NCI-H1694 (cell line): ENCODE results near the gene ACTA2.

Experiments
- DNase-seq: peaks from one replicate; lab custom pipeline; 2025; lab: John Stamatoyannopoulos, UW

ACTA2 gene

DNA sequence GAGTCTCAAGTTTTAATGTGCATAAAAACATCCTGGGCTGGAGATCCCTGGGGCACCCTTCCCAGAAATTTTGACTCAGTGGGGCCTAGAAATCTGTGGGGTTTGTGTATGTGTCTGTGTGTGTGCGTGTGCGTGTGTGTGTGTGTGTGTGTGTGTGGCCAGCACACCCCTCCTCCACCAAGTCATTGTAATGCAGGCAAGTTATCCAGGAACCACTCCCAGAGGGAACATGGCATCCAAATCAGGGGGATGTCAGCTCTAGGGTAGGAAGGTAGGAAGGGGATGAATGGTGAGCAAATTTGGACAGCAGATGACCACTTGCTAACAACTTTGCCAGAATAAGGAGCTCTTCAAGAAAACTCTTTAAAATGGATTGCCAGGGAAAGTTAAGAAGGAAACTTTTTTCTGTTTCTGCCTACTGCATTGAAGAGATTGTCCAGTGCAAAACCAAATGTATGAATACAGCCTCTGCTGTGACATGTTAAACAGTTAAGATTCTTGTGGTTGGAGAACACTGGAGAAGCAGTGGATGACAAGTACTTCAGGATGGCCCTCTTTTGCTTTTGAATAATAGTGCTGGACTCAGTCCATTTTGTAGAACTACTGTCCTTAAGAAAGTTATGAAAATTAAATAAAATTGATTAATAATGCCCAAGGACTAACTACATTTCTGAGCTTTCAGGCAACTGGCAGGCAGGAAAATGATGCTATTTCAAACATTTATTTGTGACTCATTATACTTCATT, 60.2 kb downstream of the ACTA2 start:
- DNase-seq, result no peak

DNA sequence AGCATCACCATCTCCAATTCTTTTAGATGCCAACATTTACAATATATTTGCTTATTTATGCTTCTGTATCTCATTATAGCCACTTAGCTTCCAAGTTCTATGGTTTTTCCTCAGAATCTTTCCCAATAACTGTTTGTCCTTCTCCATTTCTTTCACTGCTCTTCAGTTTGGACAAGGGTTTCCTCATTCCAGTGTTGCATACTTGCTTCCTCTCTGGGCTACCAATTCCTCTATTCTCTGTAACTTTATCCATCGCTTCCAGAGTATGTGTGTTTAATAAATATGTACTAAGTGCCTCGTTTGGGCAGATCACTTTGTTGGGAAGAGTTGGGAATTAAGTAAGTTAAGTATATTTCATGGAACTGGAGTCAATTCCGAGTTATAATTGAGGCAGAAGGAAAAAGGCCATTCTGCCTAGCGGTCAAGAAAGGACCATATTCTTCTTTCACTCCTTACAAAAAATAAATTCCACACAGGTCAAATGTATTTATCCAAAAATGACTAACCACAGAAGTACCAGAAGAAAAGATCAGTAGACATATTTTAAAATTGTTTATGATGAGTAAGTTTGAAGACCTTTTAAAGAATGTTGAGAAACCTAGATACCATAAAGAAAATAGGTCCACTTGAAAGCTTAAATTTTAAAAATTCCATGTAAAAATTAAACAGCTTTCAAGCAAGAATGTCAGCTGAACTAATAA, 61.7 kb downstream of the ACTA2 start:
- DNase-seq, result no peak

- no peak for DNase-seq
Measured at GRCh38 chr10:88889559-88890337, 62.8 kb downstream of the ACTA2 start.

DNA sequence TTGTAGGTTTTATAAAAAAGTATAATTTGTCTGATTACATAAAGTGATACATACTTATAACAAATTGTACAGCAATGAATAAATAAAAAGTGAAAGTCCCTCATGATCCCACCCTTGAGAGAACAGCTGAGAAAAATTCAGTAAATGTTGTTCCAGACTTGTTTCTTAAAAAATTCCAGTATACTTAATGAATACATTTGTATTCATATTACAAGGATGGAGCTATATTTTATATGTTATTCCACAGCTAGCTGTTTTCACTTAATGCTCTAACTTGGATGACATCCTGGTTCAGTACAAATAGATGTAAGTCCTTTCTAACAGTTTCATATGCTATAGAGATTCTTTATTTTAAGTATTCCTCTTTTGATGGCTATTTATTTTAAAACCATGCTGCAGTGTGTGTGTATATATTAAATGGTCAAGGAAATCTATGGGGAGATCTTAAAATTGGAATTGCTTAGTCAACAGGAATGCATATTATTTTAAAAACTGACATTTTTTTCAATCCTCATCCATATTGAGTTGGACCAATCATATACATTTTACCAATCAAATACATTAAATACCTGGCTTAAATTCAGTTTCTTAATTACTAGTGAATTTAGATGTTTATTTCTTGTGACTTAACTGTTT, 63.6 kb downstream of the ACTA2 start:
- no peak for DNase-seq

DNA sequence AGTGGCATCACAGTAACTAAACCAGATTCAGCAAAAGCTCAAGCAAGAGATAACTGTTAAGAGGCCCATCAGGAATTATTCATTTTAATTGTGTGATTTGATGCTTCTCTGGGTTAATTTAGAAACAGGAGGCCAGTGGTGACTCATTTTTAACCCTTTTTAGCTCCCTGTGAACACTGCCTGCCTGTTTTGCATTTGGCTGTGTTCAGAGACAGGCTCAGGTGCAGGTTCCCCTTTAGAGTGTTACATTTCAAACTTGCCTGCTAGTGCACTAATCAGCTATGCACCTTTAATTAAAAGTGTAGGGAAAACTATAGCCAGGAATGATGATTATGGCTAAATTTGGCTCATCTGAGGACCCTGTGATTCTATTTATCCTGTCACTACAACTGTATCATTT, 66.0 kb downstream of the ACTA2 start:
- DNase-seq, result no peak
